ENCODE measurements around the gene MAP4K3. TPM values are rescaled to one million over a fixed set of nuclear protein-coding genes. Genes with fewer than 3 reads are reported as not detected.

MAP4K3 gene
- total RNA-seq, 4 donors from 2014 or later: 49.4 to 89.0 (median 79.2) TPM

GRCh38 chr2:39464864-39465263 is 27.8 kb upstream of the MAP4K3 start:
- H3K4me3 ChIP-seq: no peak overlapping the region
- no peak overlapping the region for H3K27ac ChIP-seq
- no peak for ATAC-seq
- H3K9me3 ChIP-seq: no peaks in the 10 kb centered on the region
- no peaks in the 10 kb centered on the region for H3K36me3 ChIP-seq
- peaks cover 0 to 25% (median 22%) of the 10 kb centered on the region in 3 donors for H3K4me1 ChIP-seq
- no peaks in the 10 kb centered on the region for H3K27me3 ChIP-seq
- 38 to 57% methylated on average over 1 of the region's 1 CpG for WGBS, 2 donors (ENCODE audit: low coverage in 1 of 2)
- TF ChIP-seq EP300 (IDR thresholded peaks at IDR 0.05) (no peak), CTCF (IDR thresholded peaks at IDR 0.05) (no peak), POLR2AphosphoS5 (IDR thresholded peaks at IDR 0.05) (no peak), POLR2A (IDR thresholded peaks at IDR 0.05) (no peak)

GRCh38 chr2:39455826-39456225 is 18.7 kb upstream of the MAP4K3 start:
- ATAC-seq: no peak
- TF ChIP-seq POLR2AphosphoS5 (IDR thresholded peaks at IDR 0.05) (no peak), CTCF (IDR thresholded peaks at IDR 0.05) (no peak), EP300 (IDR thresholded peaks at IDR 0.05) (no peak), POLR2A (IDR thresholded peaks at IDR 0.05) (no peak)
- Histone ChIP-seq H3K4me3 (no peak overlapping the region), H3K27ac (no peak overlapping the region), H3K4me1 (no peaks in the 10 kb centered on the region), H3K27me3 (no peaks in the 10 kb centered on the region), H3K36me3 (peaks cover 0 to 15% of the 10 kb centered on the region in 2 donors), H3K9me3 (no peaks in the 10 kb centered on the region)
- 91 to 94% methylated on average over 2 of the region's 2 CpGs for WGBS, 2 donors (ENCODE audit: low coverage in 1 of 2)

- Histone ChIP-seq H3K27ac (no peak overlapping the region), H3K36me3 (peaks cover 0 to 15% of the 10 kb centered on the region in 2 donors), H3K9me3 (no peaks in the 10 kb centered on the region), H3K4me1 (no peaks in the 10 kb centered on the region), H3K27me3 (no peaks in the 10 kb centered on the region), H3K4me3 (no peak overlapping the region)
- 95 to 96% methylated on average over 3 to 4 of the region's 5 CpGs for WGBS, 2 donors (ENCODE audit: low coverage in 1 of 2)
- TF ChIP-seq CTCF (IDR thresholded peaks at IDR 0.05) (no peak), EP300 (IDR thresholded peaks at IDR 0.05) (no peak), POLR2AphosphoS5 (IDR thresholded peaks at IDR 0.05) (no peak), POLR2A (IDR thresholded peaks at IDR 0.05) (no peak)
- no peak for ATAC-seq
Measured at GRCh38 chr2:39452396-39452795, 15.3 kb upstream of the MAP4K3 start.

- ATAC-seq: no peak
- peaks cover 0 to 15% of the 10 kb centered on the region in 2 donors for H3K36me3 ChIP-seq
- H3K27me3 ChIP-seq: no peaks in the 10 kb centered on the region
- H3K4me3 ChIP-seq: no peak overlapping the region
- no peaks in the 10 kb centered on the region for H3K4me1 ChIP-seq
- TF ChIP-seq CTCF (IDR thresholded peaks at IDR 0.05): no peak
- no peak for TF ChIP-seq POLR2AphosphoS5 (IDR thresholded peaks at IDR 0.05)
- no peak for TF ChIP-seq POLR2A (IDR thresholded peaks at IDR 0.05)
- TF ChIP-seq EP300 (IDR thresholded peaks at IDR 0.05): no peak
- H3K27ac ChIP-seq: no peak overlapping the region
- H3K9me3 ChIP-seq: no peaks in the 10 kb centered on the region
Measured at GRCh38 chr2:39451954-39452353, 14.9 kb upstream of the MAP4K3 start.

- H3K27me3 ChIP-seq: no peaks in the 10 kb centered on the region
Measured at GRCh38 chr2:39448169-39448502, 11.1 kb upstream of the MAP4K3 start.

More at GRCh38 chr2:39448169-39448502, 11.1 kb upstream of the MAP4K3 start:
- TF ChIP-seq CTCF (IDR thresholded peaks at IDR 0.05) (no peak), EP300 (IDR thresholded peaks at IDR 0.05) (no peak), POLR2A (IDR thresholded peaks at IDR 0.05) (no peak), POLR2AphosphoS5 (IDR thresholded peaks at IDR 0.05) (no peak)
- peaks cover 0 to 11% of the 10 kb centered on the region in 2 donors for H3K36me3 ChIP-seq
- H3K27ac ChIP-seq: no peak overlapping the region
- no peaks in the 10 kb centered on the region for H3K4me1 ChIP-seq
- H3K4me3 ChIP-seq: no peak overlapping the region
- WGBS, 2 donors (ENCODE audit: low coverage in 1 of 2): 91 to 100% methylated on average over 3 of the region's 3 CpGs
- no peak for ATAC-seq
- H3K9me3 ChIP-seq: no peaks in the 10 kb centered on the region
